K562 (cell line): ENCODE measurements around the gene RFLNA.

Experiments
- CTCF ChIP-seq, 3 experiments: IDR thresholded peaks in 2 of 3; conservative IDR thresholded peaks in 1 of 3; 2 replicates each; pipeline ENCODE4 v1.5.1; 2011 to 2012; ENCODE audit warnings: low read length in 3 of 3, mild to moderate bottlenecking in 3 of 3, control low read depth in 2 of 3, improper control_type of control experiment in 1 of 3, inconsistent platforms in 1 of 3, low read depth in 1 of 3, mixed read lengths in 1 of 3, moderate library complexity in 1 of 3; ENCODE audit not compliant: insufficient read depth in 2 of 3
- FIP1L1 ChIP-seq: fragments of 200-400 bp; formaldehyde crosslinking; IDR thresholded peaks from 2 replicates; pipeline ENCODE4 v1.6.1; 2018; ENCODE audit warnings: mild to moderate bottlenecking, low read depth, low read length; ENCODE audit not compliant: poor library complexity, severe bottlenecking
- MCM2 ChIP-seq: fragments of 450-650 bp; IDR thresholded peaks from 2 replicates; pipeline ENCODE4 v1.6.1; 2017; ENCODE audit warnings: low read depth, mild to moderate bottlenecking
- RBM14 ChIP-seq: fragments of 200-400 bp; formaldehyde crosslinking; IDR thresholded peaks from 2 replicates; pipeline ENCODE4 v1.6.1; 2018; ENCODE audit warnings: low read depth, mild to moderate bottlenecking, low read length, moderate library complexity, borderline replicate concordance; ENCODE audit not compliant: insufficient read depth
- SP2 ChIP-seq: IDR thresholded peaks from 2 replicates; pipeline ENCODE4 v1.6.1; 2011; ENCODE audit warnings: mild to moderate bottlenecking, low read depth, low read length, moderate library complexity; ENCODE audit not compliant: poor library complexity, severe bottlenecking; ENCODE audit errors: extremely low read depth
- USF2 ChIP-seq: sonication (generic); formaldehyde crosslinking; IDR thresholded peaks from 2 replicates; pipeline ENCODE4 v1.5.0; 2020; ENCODE audit warnings: missing genetic modification reagents
- ZBTB1 ChIP-seq: sonication (generic); formaldehyde crosslinking; IDR thresholded peaks from 2 replicates; pipeline ENCODE4 v1.8.1; 2023; ENCODE audit warnings: missing genetic modification reagents, low read depth, mild to moderate bottlenecking, borderline replicate concordance
- ZBTB43 ChIP-seq: sonication (generic); formaldehyde crosslinking; IDR thresholded peaks from 2 replicates; pipeline ENCODE4 v1.8.0; 2023; ENCODE audit warnings: mild to moderate bottlenecking, missing genetic modification reagents
- ZSCAN29 ChIP-seq: fragments of 450-650 bp; IDR thresholded peaks from 2 replicates; pipeline ENCODE4 v1.6.1; 2017

- TF ChIP-seq RBM14 (no peak), CTCF (IDR thresholded peaks at IDR 0.05 in 2 of 3, conservative IDR thresholded peaks at IDR 0.05 in 1 of 3; ENCODE audit: insufficient read depth in 2 of 3, low read depth in 1 of 3, low read length in 3 of 3) (no peak), ZBTB1 (CRISPR knock-in tag) (no peak), SP2 (no peak), FIP1L1 (no peak), MCM2 (no peak), ZSCAN29 (no peak), USF2 (CRISPR knock-in tag) (no peak), ZBTB43 (no peak)
Measured at GRCh38 chr12:124361996-124362395, 67.1 kb downstream of the RFLNA start.
